A673 (cell line): ENCODE data around the gene MYH10. TPM values are rescaled to one million over a fixed set of nuclear protein-coding genes. Genes with fewer than 3 reads are reported as not detected.

Experiments
- BruUV-seq: library from RNA; stranded (reverse); fragments of 400-500 nt; replicated peaks from 2 replicates; lab custom pipeline; 2021; lab: Mats Ljungman, UMichigan
- CTCF ChIA-PET: fragments of 300-600 bp; sonication (Branson Sonifier 250); formaldehyde crosslinking; loops from one replicate; lab custom pipeline; 2022; ENCODE audit warnings: antibody characterized with exemption; lab: Charles Lee
- POLR2A ChIA-PET: fragments of 300-600 bp; sonication (Branson Sonifier 250); formaldehyde crosslinking; loops from one replicate; lab custom pipeline; 2022; ENCODE audit warnings: antibody characterized with exemption; ENCODE audit not compliant: low non-redundant PET; lab: Charles Lee
- DNase-seq: peaks from one replicate; pipeline ENCODE4 v3.0.0-alpha.2; 2015; ENCODE audit warnings: low spot score
- H3K27ac ChIP-seq: fragments of 200-600 bp; sonication (generic); 2 replicates; pipeline ENCODE4 v1.5.1; 2016; ENCODE audit warnings: mixed run types, low read depth, mild to moderate bottlenecking, mixed read lengths, antibody characterized with exemption, low read length; ENCODE audit not compliant: poor library complexity, severe bottlenecking
- H3K27me3 ChIP-seq: fragments of 200-600 bp; sonication (generic); replicated peaks from 2 replicates; pipeline ENCODE4 v1.6.1; 2017; ENCODE audit warnings: mixed run types, low read depth, mild to moderate bottlenecking, mixed read lengths, antibody characterized with exemption, low read length; ENCODE audit not compliant: insufficient read depth, poor library complexity
- H3K36me3 ChIP-seq: fragments of 200-600 bp; sonication (generic); 2 replicates; pipeline ENCODE4 v1.6.1; 2016; ENCODE audit warnings: mixed run types, mild to moderate bottlenecking, mixed read lengths, antibody characterized with exemption, low read length; ENCODE audit not compliant: insufficient read depth, poor library complexity, severe bottlenecking
- H3K4me1 ChIP-seq: fragments of 200-600 bp; sonication (generic); 2 replicates; pipeline ENCODE4 v1.6.1; 2017; ENCODE audit warnings: mixed run types, mild to moderate bottlenecking, mixed read lengths, antibody characterized with exemption, low read length; ENCODE audit not compliant: insufficient read depth, poor library complexity, severe bottlenecking
- H3K4me3 ChIP-seq: fragments of 200-600 bp; sonication (generic); 2 replicates; pipeline ENCODE4 v1.5.1; 2016; ENCODE audit warnings: low read depth, mixed run types, mild to moderate bottlenecking, mixed read lengths, low read length; ENCODE audit not compliant: poor library complexity, severe bottlenecking
- H3K9me3 ChIP-seq: fragments of 200-600 bp; sonication (generic); 2 replicates; pipeline ENCODE4 v1.6.1; 2016; ENCODE audit warnings: mixed run types, low read depth, mild to moderate bottlenecking, mixed read lengths, antibody characterized with exemption, low read length; ENCODE audit not compliant: poor library complexity, severe bottlenecking
- CTCF ChIP-seq: fragments of 300-800, 200-600 bp; sonication (generic); conservative IDR thresholded peaks from 2 replicates; pipeline ENCODE4 v1.5.1; 2017; ENCODE audit warnings: low read depth, mild to moderate bottlenecking, antibody characterized with exemption, low read length, moderate library complexity, mixed read lengths
- EZH2 ChIP-seq: fragments of 200-600 bp; sonication (generic); IDR thresholded peaks from 2 replicates; pipeline ENCODE4 v1.6.1; 2017; ENCODE audit warnings: borderline replicate concordance, low read depth, mild to moderate bottlenecking, mixed read lengths, antibody characterized with exemption, low read length; ENCODE audit not compliant: poor library complexity, severe bottlenecking
- intact Hi-C: fragments of 100-400 bp; cut with micrococcal nuclease; formaldehyde crosslinking; loops from one replicate; pipeline ENCODE4 v1.10.0; 2022; ENCODE audit not compliant: unreplicated experiment
- total RNA-seq: library from RNA; stranded (reverse); gene quantifications from 2 replicates; pipeline ENCODE4 v1.2.3, GENCODE V29; 2021

MYH10 gene
- total RNA-seq, 1 experiment from 2014 or later: 129 TPM

- intact Hi-C loops: no loop called here
- no peaks in the 10 kb centered on the region for H3K36me3 ChIP-seq
- TF ChIP-seq CTCF (no peak), EZH2 (no peak)
- H3K27ac ChIP-seq: no peak overlapping the region
- ChIA-PET POLR2A (no interaction called here), CTCF (no interaction called here)
- peaks cover 17% of the 10 kb centered on the region for H3K4me1 ChIP-seq
- H3K9me3 ChIP-seq: no peaks in the 10 kb centered on the region
- no peak for DNase-seq
- H3K27me3 ChIP-seq: no peaks in the 10 kb centered on the region
- no peak overlapping the region for H3K4me3 ChIP-seq
- no TSS peak for BruUV-seq
Observed at GRCh38 chr17:8611137-8611536, 19.4 kb downstream of the MYH10 start.

GRCh38 chr17:8610558-8610957 is 20.0 kb downstream of the MYH10 start:
- Histone ChIP-seq H3K4me1 (peaks cover 22% of the 10 kb centered on the region), H3K27me3 (no peaks in the 10 kb centered on the region), H3K4me3 (no peak overlapping the region), H3K27ac (no peak overlapping the region), H3K36me3 (no peaks in the 10 kb centered on the region), H3K9me3 (no peaks in the 10 kb centered on the region)
- DNase-seq: no peak
- TF ChIP-seq EZH2: no peak
- no peak for TF ChIP-seq CTCF
- CTCF ChIA-PET: interaction anchor here (0.7 kb wide), 1 partner anchor 548 kb away, joined by 11 read pairs; no protein-coding TSS in a partner anchor
- BruUV-seq: no TSS peak
- POLR2A ChIA-PET: no interaction called here
- intact Hi-C loops: no loop called here

- Histone ChIP-seq H3K4me1 (peaks cover 23% of the 10 kb centered on the region), H3K27ac (no peak overlapping the region), H3K36me3 (no peaks in the 10 kb centered on the region), H3K9me3 (no peaks in the 10 kb centered on the region), H3K27me3 (no peaks in the 10 kb centered on the region), H3K4me3 (no peak overlapping the region)
- TF ChIP-seq CTCF (no peak), EZH2 (no peak)
- DNase-seq: no peak
- ChIA-PET CTCF (interaction anchor here (0.7 kb wide), 1 partner anchor 548 kb away, joined by 11 read pairs; no protein-coding TSS in a partner anchor), POLR2A (no interaction called here)
- intact Hi-C loops: no loop called here
- no TSS peak for BruUV-seq
Observed at GRCh38 chr17:8609910-8610309, 20.6 kb downstream of the MYH10 start.
